HPDE6-E6E7 (cell line): Measurements from ENCODE around the gene LOXL1.
"Not testable (repeated sequence)": the region's sequence is repeated elsewhere in the genome, so short reads cannot be mapped to it uniquely, and the experiment has no call there.

Source experiments
- DNase-seq: peaks from one replicate; pipeline ENCODE4 v3.0.0; 2011; ENCODE audit warnings: missing footprints; ENCODE audit errors: extremely low spot score

Gene LOXL1

DNA sequence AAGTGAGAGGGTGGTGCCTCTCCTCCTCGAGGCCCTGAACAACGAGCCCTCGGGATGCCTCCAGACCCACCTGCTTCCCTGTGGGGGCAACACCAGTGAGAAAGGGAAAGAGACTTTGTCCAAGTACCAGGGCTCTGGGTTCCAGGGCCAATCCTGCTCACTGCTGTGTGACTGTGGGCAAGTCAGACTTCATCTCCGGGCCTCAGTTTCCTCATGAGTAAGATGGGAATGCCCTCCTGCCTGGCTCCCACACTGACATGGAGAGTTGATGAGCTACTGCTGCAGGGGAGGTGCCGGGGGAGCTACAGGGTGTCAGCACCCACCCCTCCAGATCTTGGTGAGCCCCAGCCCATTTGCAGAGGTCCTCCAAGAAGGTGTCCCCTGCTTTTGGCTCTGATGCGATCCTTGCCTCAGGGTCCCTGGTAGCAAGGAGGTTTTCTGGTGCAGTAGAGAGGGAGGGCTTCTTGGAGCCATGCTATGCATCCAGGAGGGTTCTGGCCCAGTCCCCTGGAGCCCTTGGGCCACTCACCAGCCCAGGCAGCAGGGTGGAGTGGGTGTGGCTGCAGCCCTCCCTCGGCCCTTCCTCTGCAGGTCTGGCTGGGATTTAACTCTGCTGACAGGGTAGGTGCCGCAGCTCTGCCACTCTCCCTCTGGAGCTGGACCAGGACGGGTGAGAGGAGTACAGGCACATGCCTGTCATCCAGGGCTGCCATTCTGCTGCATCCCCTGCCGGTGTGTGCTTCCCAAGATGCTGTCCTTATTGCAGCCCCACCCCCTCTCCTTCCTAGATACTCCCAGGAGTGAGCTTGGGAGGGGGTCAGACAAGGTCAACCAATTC is 26.9 kb downstream of the LOXL1 start:
- DNase-seq, result no peak

DNA sequence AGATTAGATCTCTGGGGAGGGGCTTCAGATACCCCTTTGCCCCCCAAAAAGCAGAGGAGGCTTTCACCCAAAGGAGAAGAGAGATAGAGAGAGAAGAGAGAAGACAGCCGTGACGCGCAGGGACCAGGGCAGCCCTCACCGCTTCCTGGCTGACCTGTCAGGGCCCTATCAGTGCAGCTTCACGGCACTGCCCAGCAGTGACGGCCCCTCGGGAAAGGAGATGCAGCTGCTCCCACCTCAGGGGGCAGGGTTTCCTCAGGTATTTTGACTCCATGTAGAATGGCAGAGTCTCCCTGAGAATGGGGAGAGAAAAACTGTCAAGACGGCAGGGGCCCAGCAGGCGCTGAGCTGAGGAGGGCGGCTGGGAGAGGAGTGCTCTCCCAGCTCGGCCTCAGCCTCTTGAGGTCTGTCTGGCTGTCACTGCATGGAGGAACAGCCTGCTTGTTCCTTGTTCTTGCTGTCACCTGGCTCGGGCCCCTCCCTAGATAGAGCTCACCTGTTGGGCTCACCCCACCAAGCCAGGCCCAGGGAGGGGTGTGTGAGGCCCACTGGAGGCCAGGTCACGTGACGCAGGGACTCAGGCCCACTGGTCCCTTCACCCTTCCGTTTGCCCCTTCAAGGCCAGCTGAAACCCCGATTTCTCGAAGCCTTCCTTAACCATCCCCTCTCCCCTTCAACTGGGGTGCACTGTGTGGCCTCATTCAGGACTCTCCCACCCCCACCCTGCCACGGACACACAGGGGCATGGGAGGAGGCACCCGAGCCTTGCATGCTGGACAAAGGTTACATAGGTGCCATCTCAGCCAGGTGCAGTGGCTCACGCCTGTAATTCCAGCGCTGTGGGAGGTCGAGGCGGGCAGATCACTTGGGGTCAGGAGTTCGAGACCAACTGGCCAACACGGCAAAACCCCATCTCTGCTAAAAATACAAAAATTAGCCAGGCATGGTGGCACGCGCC is 28.2 kb downstream of the LOXL1 start:
- DNase-seq, result no peak

DNA sequence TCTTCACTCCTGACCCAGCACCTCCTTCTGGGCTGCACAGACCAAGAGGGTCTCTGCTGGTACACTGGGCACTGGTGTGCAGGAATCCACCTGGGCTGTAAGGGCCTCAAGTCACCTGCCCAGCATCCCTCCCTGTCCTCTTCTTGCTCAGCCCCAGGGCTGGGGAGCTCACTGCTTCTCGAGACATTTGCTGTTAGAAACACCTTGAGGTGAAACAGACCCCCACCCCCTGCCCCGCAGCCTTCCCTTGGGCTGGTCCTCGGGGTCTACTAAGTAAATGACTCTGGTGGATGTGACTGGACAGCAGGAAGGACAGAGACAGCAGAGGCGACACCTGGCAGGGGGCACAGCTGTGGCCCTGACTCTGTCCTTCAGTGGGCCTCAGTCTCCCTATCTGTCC is 29.1 kb downstream of the LOXL1 start:
- DNase-seq, result no peak

DNA sequence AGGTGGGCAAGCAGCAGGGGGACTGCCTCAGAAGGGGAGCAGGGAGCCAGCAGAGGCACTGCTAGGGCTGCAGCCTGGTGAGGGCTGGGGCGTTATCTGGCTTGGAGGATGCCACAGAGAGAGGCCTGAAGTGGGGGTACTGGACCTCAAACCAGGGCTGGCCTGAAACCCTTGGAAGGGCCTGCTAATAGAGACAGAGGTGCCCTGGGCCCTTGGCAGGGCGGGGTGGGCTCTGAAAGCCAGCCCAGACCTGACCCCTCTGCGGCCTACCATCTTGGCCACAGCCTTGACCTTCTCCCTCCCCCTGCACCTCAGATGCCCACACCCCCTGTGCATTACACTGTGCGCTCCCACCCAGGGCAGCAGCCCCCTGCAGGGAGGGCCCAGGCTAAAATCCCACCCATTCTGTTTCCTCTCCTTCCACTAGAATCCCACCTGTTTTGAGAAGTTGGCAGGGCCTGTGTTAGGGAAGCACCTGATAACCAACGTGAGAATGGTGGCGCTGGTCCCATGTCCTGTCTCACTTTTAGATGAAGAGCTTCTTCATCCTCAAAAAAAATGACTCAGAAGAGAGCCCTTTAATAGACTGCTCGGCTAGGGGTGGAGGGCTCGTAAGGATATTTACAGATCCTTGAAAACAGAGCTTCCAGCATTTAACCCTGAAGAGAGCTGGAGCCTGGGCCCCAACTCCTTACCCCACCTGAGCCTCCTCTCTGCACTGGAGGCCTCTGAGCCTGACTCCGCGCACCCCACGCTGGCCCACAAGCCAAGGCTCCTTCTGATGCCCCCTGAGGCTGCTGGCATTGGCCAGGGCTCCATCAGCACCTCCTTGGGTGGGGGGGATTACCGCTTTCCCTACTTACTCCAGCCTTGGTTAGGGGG is 29.8 kb downstream of the LOXL1 start:
- DNase-seq, result no peak

DNA sequence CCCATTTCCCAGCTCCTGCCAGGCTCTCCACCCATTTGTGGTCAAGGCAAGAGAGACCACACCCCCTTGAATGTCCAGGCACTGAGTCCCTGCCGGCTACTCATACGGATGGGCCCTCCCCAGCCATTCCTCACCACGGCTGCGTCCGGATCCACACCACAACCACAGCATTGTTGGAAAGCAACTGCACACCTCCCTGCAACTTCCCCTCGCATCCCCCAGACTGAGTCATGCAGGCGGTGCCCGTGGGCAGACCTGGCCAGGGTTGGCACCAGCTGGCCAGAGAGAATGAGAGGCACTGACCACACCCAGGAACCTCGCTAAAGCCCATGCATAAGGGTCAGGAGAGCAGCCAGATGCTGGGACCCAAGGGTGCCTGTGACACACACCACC is 30.5 kb downstream of the LOXL1 start:
- peak; percentile 70 for DNase-seq

DNA sequence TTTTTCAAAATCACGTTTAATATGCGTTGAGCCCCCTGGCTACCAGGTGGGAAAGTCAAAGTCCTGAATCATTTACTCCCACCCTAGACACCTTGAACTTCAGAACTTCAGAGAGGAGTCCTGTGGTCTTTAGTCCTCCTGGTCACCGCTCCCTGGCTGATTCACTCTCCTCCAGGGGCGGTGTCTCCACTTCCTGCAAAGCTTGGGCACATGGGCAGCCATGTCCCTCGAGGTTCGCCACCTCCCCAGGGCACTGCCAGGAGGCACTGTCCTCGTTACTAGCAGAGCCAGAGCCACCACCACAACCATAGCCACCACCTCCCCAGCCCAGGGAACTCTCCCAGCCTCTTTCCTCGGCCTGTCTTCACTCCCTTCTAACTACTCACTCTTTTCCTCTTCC is 31.0 kb downstream of the LOXL1 start:
- no peak for DNase-seq

DNA sequence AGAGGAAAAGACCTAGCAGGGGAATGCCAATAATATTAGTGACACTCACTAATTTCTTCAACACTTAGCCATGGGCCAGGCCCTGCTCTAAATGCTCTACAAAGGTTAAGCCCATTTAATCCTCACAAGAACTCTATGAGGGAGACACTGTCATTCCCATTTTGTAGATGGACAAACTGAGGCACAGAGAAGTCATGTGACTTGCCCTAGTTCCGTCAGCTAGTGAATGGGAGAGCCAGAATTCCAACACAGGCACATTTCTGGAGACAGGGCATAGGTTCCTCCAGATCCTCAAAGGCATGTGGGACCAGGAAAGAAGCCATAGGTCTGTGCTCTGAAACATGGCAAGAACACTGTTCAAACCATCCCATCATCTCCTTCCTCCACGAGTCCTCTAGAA is 31.5 kb downstream of the LOXL1 start:
- DNase-seq, result no peak

DNA sequence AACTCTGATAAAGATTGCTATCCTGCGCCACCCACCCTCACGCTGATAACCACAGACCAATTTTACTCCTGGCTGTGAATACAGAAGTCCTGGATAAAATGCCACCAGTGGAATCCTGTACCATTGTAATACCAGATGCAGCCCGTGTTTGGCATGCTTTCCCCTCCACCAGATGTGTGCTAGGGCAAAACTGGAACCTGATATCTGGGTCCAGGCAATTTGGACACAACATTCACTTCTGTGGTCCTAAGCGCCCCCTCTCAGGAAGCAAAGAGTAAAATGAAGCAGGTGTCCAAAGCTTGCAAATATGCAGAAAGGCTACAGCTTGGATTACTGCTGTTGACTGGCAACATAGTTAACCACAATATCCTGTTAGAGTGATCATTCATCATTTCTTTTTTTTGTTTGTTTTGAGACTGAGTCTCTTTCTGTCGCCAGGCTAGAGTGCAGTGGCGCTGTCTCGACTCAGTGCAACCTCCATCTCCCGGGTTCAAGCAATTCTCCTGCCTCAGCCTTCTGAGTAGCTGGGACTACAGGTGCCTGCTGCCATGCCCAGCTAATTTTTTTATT is 32.8 kb downstream of the LOXL1 start:
- no peak for DNase-seq

DNA sequence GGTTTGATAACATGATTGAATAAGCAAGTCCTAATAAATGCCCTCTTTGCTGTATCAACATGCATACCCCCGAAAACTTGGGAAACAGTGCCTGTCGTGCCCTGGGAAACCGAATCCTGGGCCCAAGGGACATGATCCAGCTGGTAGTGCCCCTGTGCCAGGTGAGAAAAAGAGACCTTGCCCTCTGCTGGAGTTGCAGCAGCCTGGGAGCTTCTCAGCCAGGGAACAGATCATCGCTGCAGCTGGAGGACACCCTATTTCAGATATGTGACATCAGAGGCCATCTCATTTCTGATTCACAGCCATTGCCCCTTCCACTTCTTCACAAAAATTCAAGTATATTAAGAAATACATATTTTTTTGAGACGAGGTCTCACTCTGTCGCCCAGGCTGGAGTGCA is 33.5 kb downstream of the LOXL1 start:
- no peak for DNase-seq

DNA sequence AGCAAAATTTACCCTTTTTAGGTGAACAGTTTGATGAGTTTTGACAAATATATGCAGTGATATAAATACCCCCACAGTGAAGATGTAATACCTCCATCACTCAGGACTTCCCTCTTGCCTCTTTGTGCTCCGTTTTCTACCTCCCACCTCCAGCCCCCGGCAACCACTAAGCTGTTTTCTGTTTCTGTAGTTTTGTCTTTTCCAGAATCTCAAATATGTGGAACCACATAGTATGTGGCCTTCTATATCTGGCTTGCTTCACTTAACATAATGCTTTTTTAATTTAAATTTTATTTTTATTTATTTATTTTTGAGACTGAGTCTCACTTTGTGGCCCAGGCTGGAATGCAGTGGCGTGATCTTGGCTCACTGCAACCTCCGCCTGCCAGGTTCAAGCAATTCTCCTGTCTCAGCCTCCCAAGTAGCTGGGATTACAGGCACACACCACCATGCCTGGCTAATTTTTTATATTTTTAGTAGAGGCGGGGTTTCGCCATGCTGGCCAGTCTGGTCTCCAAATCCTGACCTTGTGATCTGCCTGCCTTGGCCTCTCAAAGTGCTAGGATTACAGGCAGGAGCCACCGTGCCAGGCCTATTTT is 34.3 kb downstream of the LOXL1 start:
- DNase-seq, result not testable (repeated sequence)

DNA sequence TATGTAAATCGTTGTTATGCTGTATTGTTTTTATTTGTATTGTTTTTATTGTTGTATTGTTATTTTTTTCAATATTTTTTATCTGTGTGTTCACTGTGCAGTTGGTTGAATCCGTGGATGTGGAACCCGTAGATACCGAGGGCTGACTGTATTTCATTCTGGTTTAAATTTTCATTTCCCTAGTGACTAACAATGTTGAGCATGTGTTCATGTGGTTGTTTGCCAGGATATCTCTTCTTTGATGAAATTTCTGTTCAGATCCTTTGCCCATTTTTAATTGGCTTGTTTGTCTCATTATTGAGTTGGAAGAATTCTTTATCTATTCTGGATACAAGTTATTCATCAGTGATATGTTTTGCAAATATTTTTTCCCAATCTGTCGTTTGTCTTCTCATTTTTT is 36.2 kb downstream of the LOXL1 start:
- DNase-seq, result no peak

DNA sequence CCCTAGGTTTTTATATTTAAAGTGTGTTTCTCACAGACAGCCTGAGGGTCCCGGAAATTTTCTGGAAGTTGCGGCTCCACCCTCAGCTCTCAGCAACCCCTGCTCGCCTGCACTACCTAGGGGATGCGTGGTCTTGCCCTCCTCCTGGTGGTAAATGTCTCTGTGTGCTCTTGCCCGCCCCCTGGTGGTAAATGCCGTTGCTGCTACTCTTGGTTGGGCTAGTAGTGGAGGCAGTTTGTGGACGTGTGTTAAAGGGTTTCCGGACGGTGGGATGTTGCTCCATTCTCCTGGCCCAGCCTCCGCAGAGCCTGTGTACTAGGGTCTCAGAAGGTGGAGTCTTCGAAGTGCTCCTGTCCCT is 38.5 kb downstream of the LOXL1 start:
- peak; percentile 73 for DNase-seq

DNA sequence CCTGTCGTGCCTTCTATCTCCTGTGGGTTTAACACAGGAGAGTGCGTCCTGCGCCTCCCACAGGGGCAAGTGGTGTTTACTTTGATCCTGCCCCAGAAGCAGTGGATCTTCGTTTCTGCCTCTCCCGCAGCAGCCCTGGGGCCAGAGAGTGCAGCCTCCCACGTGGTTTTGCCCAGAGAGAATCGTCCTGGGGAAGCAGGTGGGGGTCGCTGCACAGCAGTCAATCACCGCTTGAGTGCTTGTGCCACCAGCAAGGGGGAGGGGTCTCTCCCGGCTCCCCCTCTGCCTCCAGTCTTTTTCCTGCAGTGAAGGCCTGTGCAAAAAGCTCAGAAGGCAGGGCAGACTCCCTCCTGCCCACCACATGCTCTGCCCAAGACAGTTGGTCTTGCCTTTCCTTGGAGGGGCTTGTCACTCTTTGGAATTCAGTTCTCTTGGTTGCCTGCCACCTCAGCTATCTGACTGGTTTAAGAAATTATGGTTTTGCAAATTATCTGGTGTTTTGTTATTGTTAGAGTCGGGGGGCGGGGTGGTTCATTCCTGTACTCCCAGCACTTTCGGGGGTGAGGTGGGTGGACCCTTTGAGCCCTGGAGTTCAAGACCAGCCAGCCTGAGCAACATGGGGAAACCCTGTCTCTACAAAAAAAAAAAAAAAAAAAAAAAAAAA is 39.0 kb downstream of the LOXL1 start:
- DNase-seq, result no peak

DNA sequence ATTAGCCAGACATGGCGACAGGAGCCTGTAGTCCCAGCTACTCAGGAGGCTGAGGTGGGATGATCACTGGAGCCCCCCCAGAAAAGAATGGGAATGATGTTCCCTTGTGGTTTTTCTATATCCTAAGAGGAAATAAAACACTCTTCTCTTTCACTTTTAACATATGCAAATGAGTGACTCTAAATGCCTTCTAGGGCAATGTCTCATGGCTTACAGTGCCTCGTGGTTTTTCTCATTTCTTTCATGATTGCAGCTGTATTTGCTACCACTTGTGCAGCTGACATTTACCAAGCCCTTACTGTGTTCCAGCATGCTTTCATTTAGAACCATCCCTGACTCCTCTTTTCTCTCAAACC is 39.5 kb downstream of the LOXL1 start:
- no peak for DNase-seq

DNA sequence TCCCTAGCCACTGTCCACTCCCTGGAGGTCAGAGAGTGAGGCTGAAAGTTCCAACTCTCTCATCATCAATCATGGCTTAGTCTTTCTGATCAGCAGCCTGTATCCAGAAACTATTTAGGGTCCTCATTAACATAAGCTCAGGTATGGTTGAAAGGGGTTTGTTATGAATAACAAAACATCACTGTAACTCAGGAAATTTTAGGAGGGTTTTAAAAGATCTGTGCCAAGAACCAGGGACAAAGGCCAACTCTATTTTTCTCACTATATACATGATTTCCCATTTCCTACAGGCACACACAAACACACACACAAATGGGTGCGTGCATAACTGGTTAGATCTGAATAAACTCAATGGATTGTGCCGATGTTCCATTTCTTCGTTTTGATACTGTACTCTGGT is 42.2 kb downstream of the LOXL1 start:
- DNase-seq, result no peak

DNA sequence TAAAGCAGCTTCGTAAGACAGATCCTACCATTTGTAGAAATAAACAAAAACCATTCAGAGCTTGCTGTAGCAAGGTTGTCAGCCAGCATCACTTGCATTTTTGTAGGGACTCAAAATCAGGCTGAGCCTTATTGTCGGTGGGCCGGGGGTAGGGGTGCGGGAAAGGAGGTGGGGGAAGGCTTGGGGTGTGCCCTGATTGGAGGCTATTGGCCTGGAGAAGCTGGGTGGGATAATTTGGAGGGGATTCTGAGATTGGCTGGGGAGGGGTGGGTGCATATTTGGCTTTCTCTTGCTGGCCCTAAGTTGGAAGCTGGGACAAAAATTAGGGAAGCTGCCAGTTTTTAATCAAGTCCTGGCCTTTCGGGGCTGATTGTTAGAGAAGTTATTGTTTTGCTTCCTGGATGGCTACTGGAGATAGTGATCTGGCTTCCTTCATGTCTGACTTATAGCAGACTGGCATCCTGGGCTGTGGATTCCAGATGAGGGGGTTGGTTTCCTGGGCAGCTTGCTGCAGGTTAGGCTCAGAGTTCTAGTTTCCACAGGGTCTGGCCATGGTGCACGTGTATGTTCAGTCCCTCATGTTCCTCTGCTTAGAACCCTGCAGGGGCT is 43.0 kb downstream of the LOXL1 start:
- no peak for DNase-seq

DNA sequence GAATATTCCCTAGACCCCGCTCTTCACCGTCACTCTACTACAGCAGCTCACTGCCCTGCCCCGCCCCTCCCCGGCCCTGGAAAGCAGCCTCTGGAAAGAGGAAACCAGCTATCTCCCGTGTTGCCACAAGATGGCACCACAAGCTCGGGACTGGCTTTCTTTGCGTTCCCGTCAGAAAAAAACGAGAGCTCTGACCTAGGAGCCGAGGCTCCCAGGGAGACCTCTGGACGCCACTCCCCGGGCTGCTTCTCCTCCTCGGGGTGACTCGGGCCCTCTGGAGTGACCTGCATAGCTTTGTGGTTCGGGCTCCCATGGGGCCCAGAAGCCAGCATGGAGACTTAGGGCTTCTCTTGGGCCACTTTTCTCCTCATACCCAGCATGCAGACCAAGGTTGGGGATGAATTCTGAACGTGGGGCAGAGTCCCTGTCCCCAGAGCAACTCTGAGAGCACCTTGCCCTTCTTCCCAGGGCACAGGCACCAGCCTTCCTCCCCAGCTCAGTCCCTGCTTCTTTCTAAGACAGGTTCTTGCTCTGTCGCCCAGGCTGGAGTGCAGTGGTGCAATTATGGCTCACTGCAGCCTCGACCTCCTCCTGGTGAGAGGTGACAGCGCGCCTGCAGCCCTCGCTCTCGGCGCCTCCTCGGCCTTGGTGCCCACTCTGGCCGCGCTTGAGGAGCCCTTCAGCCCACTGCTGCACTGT is 46.9 kb downstream of the LOXL1 start:
- peak; percentile 80 for DNase-seq

DNA sequence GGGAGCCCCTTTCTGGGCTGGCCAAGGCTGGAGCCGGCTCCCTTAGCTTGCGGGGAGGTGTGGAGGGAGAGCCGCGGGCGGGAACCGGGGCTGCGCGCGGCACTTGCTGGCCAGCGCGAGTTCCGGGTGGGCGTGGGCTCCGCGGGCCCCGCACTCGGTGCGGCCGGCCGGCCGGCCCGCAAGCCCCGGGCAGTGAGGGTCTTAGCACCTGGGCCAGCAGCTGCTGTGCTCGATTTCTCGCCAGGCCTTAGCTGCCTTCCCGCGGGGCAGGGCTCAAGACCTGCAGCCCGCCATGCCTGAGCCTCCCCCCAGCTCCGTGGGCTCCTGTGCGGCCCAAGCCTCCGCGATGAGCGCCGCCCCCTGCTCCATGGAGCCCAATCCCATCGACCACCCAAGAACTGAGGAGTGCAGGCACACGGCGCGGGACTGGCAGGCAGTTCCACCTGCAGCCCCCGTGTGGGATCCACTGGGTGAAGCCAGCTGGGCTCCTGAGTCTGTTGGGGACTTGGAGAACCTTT is 47.5 kb downstream of the LOXL1 start:
- not testable (repeated sequence) for DNase-seq

DNA sequence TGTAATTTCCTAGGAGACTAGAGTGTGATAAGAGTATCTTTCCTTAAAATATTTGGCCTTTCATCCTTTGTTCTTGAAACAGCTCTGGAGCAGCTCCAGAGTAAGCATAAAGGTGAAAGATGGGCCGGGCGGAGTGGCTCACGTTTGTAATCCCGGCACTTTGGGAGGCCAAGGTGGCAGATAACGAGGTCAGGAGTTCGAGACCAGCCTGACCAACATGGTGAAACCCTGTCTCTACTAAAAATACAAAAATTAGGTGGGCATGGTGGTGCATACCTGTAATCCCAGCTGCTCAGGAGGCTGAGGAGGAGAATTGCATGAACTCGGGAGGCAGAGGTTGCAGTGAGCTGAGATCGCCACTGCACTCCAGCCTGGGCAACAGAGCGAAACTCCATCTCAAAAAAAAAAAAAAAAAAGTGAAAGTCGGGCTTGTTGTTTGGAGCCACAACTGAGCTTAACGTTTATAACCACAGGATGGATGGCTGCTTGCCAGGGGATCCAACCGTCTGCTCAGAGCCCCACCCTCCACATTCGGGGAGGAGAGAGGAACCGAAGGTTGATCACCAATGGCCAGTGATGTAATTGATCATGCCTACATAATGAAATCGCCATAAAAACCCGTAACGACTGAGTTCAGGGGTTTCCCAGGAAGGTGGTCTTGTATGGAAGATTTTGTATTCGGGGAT is 49.3 kb downstream of the LOXL1 start:
- not testable (repeated sequence) for DNase-seq
